HUES6 (cell line): ENCODE results near the gene RCC2.

ENCODE experiments used
- H3K27ac ChIP-seq: 2 replicates; pipeline ENCODE4 v1.7.0; 2013; ENCODE audit warnings: low read depth, mild to moderate bottlenecking, low read length, inconsistent platforms
- H3K27me3 ChIP-seq: 2 replicates; pipeline ENCODE4 v1.6.1; 2013; ENCODE audit warnings: low read length; ENCODE audit not compliant: control insufficient read depth, insufficient read depth
- H3K36me3 ChIP-seq: 2 replicates; pipeline ENCODE4 v1.6.1; 2013; ENCODE audit warnings: low read length; ENCODE audit not compliant: control insufficient read depth, insufficient read depth
- H3K4me1 ChIP-seq: 2 replicates; pipeline ENCODE4 v1.6.1; 2013; ENCODE audit warnings: low read length; ENCODE audit not compliant: control insufficient read depth, insufficient read depth
- H3K4me3 ChIP-seq: 2 replicates; pipeline ENCODE4 v1.5.1; 2013; ENCODE audit warnings: low read depth, low read length
- H3K9ac ChIP-seq: one replicate; pipeline ENCODE4 v1.6.1; 2013; ENCODE audit warnings: mild to moderate bottlenecking, low read length
- H3K9me3 ChIP-seq: 2 replicates; pipeline ENCODE4 v1.6.1; 2013; ENCODE audit warnings: low read depth, low read length; ENCODE audit not compliant: control insufficient read depth, insufficient read depth

RCC2 gene

GRCh38 chr1:17442841-17443240 lies 3.4 kb upstream of the RCC2 start:
- Histone ChIP-seq H3K4me3 (no peak overlapping the region), H3K4me1 (peaks cover 21% of the 10 kb centered on the region), H3K36me3 (no peaks in the 10 kb centered on the region), H3K9ac (no peak overlapping the region), H3K9me3 (no peaks in the 10 kb centered on the region), H3K27me3 (no peaks in the 10 kb centered on the region), H3K27ac (no peak overlapping the region)

- Histone ChIP-seq H3K4me1 (peaks cover 24% of the 10 kb centered on the region), H3K27ac (no peak overlapping the region), H3K4me3 (0 out of 2 replicates have a peak overlapping the region, but pooled peaks have one; percentile 91), H3K36me3 (peaks cover 3% of the 10 kb centered on the region), H3K27me3 (no peaks in the 10 kb centered on the region), H3K9me3 (no peaks in the 10 kb centered on the region), H3K9ac (no peak overlapping the region)
These were observed 2.5 kb upstream of the RCC2 start for GRCh38 chr1:17441993-17442357.

GRCh38 chr1:17441265-17441992 lies 2.0 kb upstream of the RCC2 start:
- Histone ChIP-seq H3K4me3 (peak overlapping the region; percentile 91), H3K9ac (peak overlapping the region; percentile 60), H3K27me3 (no peaks in the 10 kb centered on the region), H3K27ac (no peak overlapping the region), H3K4me1 (peaks cover 29% of the 10 kb centered on the region), H3K9me3 (no peaks in the 10 kb centered on the region), H3K36me3 (peaks cover 8% of the 10 kb centered on the region)

- Histone ChIP-seq H3K9ac (peak overlapping the region; percentile 82), H3K4me1 (peaks cover 30% of the 10 kb centered on the region), H3K4me3 (peak overlapping the region; percentile 91), H3K9me3 (no peaks in the 10 kb centered on the region), H3K27ac (no peak overlapping the region), H3K27me3 (no peaks in the 10 kb centered on the region), H3K36me3 (peaks cover 14% of the 10 kb centered on the region)
These were observed 1.3 kb upstream of the RCC2 start for GRCh38 chr1:17440827-17441168.

- Histone ChIP-seq H3K27ac (peak overlapping the region; percentile 79; the same call in 1 of the 2 replicates), H3K4me3 (peak overlapping the region; percentile 91), H3K36me3 (peaks cover 19% of the 10 kb centered on the region), H3K4me1 (peaks cover 33% of the 10 kb centered on the region), H3K27me3 (no peaks in the 10 kb centered on the region), H3K9me3 (no peaks in the 10 kb centered on the region), H3K9ac (peak overlapping the region; percentile 82)
These were observed 773 bp upstream of the RCC2 start for GRCh38 chr1:17440074-17440826.

GRCh38 chr1:17438318-17439249 lies 893 bp downstream of the RCC2 start:
- H3K27me3 ChIP-seq = no peaks in the 10 kb centered on the region

GRCh38 chr1:17437580-17438317 lies 1.7 kb downstream of the RCC2 start:
- Histone ChIP-seq H3K27me3 (no peaks in the 10 kb centered on the region), H3K9me3 (no peaks in the 10 kb centered on the region), H3K4me3 (peak overlapping the region; percentile 91), H3K9ac (peak overlapping the region; percentile 97), H3K36me3 (peaks cover 43% of the 10 kb centered on the region), H3K27ac (peak overlapping the region; percentile 97; the same call in 1 of the 2 replicates), H3K4me1 (peaks cover 56% of the 10 kb centered on the region)

More at GRCh38 chr1:17438318-17439249, 893 bp downstream of the RCC2 start:
- Histone ChIP-seq H3K27ac (peak overlapping the region; percentile 97), H3K4me3 (peak overlapping the region; percentile 91), H3K9me3 (no peaks in the 10 kb centered on the region), H3K36me3 (peaks cover 35% of the 10 kb centered on the region), H3K4me1 (peaks cover 49% of the 10 kb centered on the region), H3K9ac (peak overlapping the region; percentile 97)

GRCh38 chr1:17437260-17437579 lies 2.3 kb downstream of the RCC2 start:
- Histone ChIP-seq H3K27me3 (no peaks in the 10 kb centered on the region), H3K36me3 (peaks cover 47% of the 10 kb centered on the region), H3K27ac (peak overlapping the region; percentile 35; the same call in 1 of the 2 replicates), H3K9me3 (no peaks in the 10 kb centered on the region), H3K4me1 (peaks cover 61% of the 10 kb centered on the region), H3K9ac (peak overlapping the region; percentile 72), H3K4me3 (peak overlapping the region; percentile 69)

- Histone ChIP-seq H3K27me3 (no peaks in the 10 kb centered on the region), H3K4me1 (peaks cover 61% of the 10 kb centered on the region), H3K4me3 (peak overlapping the region; percentile 69), H3K27ac (peak overlapping the region; percentile 35; the same call in 1 of the 2 replicates), H3K36me3 (peaks cover 52% of the 10 kb centered on the region), H3K9me3 (no peaks in the 10 kb centered on the region), H3K9ac (peak overlapping the region; percentile 72)
These were observed 2.9 kb downstream of the RCC2 start for GRCh38 chr1:17436380-17437174.

GRCh38 chr1:17434601-17435000 lies 4.9 kb downstream of the RCC2 start:
- Histone ChIP-seq H3K4me3 (peak overlapping the region; percentile 34), H3K27ac (peak overlapping the region; percentile 45; the same call in 1 of the 2 replicates), H3K27me3 (no peaks in the 10 kb centered on the region), H3K9me3 (no peaks in the 10 kb centered on the region), H3K9ac (peak overlapping the region; percentile 41), H3K4me1 (peaks cover 55% of the 10 kb centered on the region), H3K36me3 (peaks cover 62% of the 10 kb centered on the region)
